Measurements from ENCODE around the gene CXCL13.
"Not testable (repeated sequence)": the region's sequence is repeated elsewhere in the genome, so short reads cannot be mapped to it uniquely, and the experiment has no call there.

The CXCL13 gene, protein sequence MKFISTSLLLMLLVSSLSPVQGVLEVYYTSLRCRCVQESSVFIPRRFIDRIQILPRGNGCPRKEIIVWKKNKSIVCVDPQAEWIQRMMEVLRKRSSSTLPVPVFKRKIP

GRCh38 chr4:77605210-77605902 lies at the start of gene CXCL13:
TSS of gene CXCL13 (plus strand) at chr4:77605820. CDS start at chr4:77605866, 46 bp downstream.
- no peaks in the 10 kb centered on the region for H3K27me3 ChIP-seq (ENCODE audit: control insufficient read depth, insufficient read depth, low read length)
- H3K9ac ChIP-seq (ENCODE audit: low read depth, low read length): no peak within 1 kb of the TSS
- H3K4me3 ChIP-seq (ENCODE audit: low read depth, low read length): no peak within 1 kb of the TSS
- H3K4me1 ChIP-seq (ENCODE audit: control insufficient read depth, insufficient read depth, low read length): no peaks in the 10 kb centered on the region
- H3K36me3 ChIP-seq (ENCODE audit: control insufficient read depth, insufficient read depth, low read length): no peaks in the 10 kb centered on the region
- no peaks in the 10 kb centered on the region for H3K9me3 ChIP-seq (ENCODE audit: control insufficient read depth, insufficient read depth, low read length)

GRCh38 chr4:77560170-77560569 lies 45.5 kb upstream of the CXCL13 start:
- Histone ChIP-seq H3K9me3 (ENCODE audit: control insufficient read depth, insufficient read depth, low read length) (no peaks in the 10 kb centered on the region), H3K4me3 (ENCODE audit: low read depth, low read length) (no peak overlapping the region), H3K9ac (ENCODE audit: low read depth, low read length) (no peak overlapping the region), H3K4me1 (ENCODE audit: control insufficient read depth, insufficient read depth, low read length) (no peaks in the 10 kb centered on the region), H3K27me3 (ENCODE audit: control insufficient read depth, insufficient read depth, low read length) (no peaks in the 10 kb centered on the region), H3K36me3 (ENCODE audit: control insufficient read depth, insufficient read depth, low read length) (no peaks in the 10 kb centered on the region)

DNA sequence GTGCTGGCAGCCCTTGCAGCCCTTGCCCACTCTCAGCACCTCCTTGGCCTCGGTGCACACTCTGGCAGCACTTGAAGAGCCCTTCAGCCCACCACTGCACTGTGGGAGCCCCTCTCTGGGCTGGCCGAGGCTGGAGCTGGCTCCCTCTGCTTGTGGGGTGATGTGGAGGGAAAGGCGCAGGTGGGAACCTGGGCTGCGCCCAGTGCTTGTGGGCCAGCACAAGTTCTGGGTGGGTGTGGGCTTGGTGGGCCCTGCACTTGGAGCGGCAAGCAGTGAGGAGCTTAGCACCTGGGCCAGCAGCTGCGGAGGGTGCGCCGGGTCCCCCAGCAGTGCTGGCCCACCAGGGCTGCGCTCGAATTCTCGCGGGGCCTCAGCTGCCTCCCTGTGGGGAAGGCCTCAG lies 43.9 kb upstream of the CXCL13 start:
- not testable (repeated sequence) for H3K27me3 ChIP-seq (ENCODE audit: control insufficient read depth, insufficient read depth, low read length); H3K9me3 ChIP-seq (ENCODE audit: control insufficient read depth, insufficient read depth, low read length); H3K9ac ChIP-seq (ENCODE audit: low read depth, low read length); H3K36me3 ChIP-seq (ENCODE audit: control insufficient read depth, insufficient read depth, low read length); H3K4me3 ChIP-seq (ENCODE audit: low read depth, low read length); H3K4me1 ChIP-seq (ENCODE audit: control insufficient read depth, insufficient read depth, low read length)

DNA sequence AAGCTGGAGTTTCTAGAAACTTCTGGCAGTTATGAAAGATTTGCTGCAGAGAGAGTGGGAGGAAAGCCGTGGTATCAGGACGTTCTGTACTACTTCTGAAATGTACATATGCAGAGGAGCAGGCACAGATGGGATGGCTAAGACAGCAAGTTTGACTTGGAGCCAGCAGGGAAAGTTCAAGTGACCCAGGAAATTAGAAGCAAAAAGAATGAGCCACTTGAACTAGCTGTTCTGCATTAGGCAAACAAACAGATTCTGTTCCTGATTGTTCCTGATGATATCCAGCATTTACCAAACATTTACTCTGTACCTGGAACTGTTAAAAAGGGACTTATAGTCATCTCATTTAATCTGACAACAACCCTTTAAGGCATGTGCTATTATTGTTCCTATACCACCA lies 41.4 kb upstream of the CXCL13 start:
- Histone ChIP-seq H3K4me3 (ENCODE audit: low read depth, low read length) (no peak overlapping the region), H3K9ac (ENCODE audit: low read depth, low read length) (no peak overlapping the region), H3K36me3 (ENCODE audit: control insufficient read depth, insufficient read depth, low read length) (no peaks in the 10 kb centered on the region), H3K27me3 (ENCODE audit: control insufficient read depth, insufficient read depth, low read length) (no peaks in the 10 kb centered on the region), H3K4me1 (ENCODE audit: control insufficient read depth, insufficient read depth, low read length) (no peaks in the 10 kb centered on the region), H3K9me3 (ENCODE audit: control insufficient read depth, insufficient read depth, low read length) (no peaks in the 10 kb centered on the region)

DNA sequence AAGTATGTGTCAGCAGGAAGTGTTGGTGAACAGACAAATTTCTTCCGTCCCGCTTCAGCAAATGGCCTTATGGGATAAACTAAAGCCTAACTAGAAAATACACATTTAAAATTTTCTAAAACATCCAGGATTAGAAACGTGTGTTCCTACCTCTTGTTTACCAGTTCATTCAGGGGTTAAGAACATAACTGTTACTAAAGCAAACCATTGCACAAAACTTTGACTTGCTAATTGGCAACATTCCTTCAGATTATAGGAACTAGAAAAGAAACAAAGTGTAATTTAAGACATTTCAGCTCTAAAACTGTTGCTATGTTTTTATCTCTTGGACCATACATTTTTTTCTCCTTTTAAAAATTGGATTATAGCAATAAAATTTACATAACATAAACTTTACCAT lies 39.5 kb upstream of the CXCL13 start:
- no peak overlapping the region for H3K4me3 ChIP-seq (ENCODE audit: low read depth, low read length)
- H3K36me3 ChIP-seq (ENCODE audit: control insufficient read depth, insufficient read depth, low read length): no peaks in the 10 kb centered on the region
- no peaks in the 10 kb centered on the region for H3K9me3 ChIP-seq (ENCODE audit: control insufficient read depth, insufficient read depth, low read length)
- no peaks in the 10 kb centered on the region for H3K4me1 ChIP-seq (ENCODE audit: control insufficient read depth, insufficient read depth, low read length)
- H3K27me3 ChIP-seq (ENCODE audit: control insufficient read depth, insufficient read depth, low read length): no peaks in the 10 kb centered on the region
- no peak overlapping the region for H3K9ac ChIP-seq (ENCODE audit: low read depth, low read length)

DNA sequence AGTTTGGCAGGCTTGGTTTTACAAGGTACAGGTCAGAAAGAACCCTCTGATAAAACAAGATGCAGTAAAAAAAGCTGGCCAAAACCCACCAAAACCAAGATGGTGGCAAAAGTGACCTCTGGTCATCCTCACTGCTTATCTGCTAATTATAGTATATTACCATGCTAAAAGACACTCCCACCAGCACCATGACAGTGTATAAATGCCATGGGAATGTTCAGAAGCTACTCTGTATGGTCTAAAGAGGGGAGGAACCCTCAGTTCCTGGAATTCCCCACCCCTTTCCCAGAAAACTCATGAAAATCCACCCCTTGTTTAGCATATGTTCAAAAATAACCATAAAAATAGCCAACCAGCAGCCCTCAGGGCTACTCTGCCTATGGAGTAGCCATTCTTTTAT lies 38.1 kb upstream of the CXCL13 start:
- no peak overlapping the region for H3K9ac ChIP-seq (ENCODE audit: low read depth, low read length)
- H3K4me3 ChIP-seq (ENCODE audit: low read depth, low read length): no peak overlapping the region
- no peaks in the 10 kb centered on the region for H3K9me3 ChIP-seq (ENCODE audit: control insufficient read depth, insufficient read depth, low read length)
- H3K36me3 ChIP-seq (ENCODE audit: control insufficient read depth, insufficient read depth, low read length): no peaks in the 10 kb centered on the region
- H3K27me3 ChIP-seq (ENCODE audit: control insufficient read depth, insufficient read depth, low read length): no peaks in the 10 kb centered on the region
- H3K4me1 ChIP-seq (ENCODE audit: control insufficient read depth, insufficient read depth, low read length): no peaks in the 10 kb centered on the region

- H3K36me3 ChIP-seq (ENCODE audit: control insufficient read depth, insufficient read depth, low read length); H3K4me3 ChIP-seq (ENCODE audit: low read depth, low read length); H3K9ac ChIP-seq (ENCODE audit: low read depth, low read length); H3K4me1 ChIP-seq (ENCODE audit: control insufficient read depth, insufficient read depth, low read length); H3K27me3 ChIP-seq (ENCODE audit: control insufficient read depth, insufficient read depth, low read length); H3K9me3 ChIP-seq (ENCODE audit: control insufficient read depth, insufficient read depth, low read length): not testable (repeated sequence)
Observed at GRCh38 chr4:77570508-77571214, 35.0 kb upstream of the CXCL13 start.

DNA sequence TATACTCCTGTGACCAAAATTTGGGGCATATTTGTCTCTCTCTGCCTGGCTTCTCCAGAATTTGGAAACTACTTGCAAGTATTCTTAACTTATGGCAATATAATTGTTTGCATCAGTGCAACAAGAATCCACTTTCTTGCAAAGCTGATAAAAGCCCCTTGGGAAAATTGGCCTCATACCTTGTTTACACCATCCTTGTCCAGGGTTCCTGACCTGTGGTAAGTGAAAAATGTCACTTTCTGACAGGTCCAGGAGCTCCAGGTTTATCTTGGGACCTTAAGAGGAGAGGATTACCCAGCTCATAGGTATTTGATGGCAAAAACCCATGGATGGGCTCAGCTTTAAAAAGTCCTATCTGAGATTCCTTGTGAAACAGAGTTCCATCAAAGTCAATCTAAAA lies 29.3 kb upstream of the CXCL13 start:
- H3K4me1 ChIP-seq (ENCODE audit: control insufficient read depth, insufficient read depth, low read length): no peaks in the 10 kb centered on the region
- H3K36me3 ChIP-seq (ENCODE audit: control insufficient read depth, insufficient read depth, low read length): no peaks in the 10 kb centered on the region
- H3K9me3 ChIP-seq (ENCODE audit: control insufficient read depth, insufficient read depth, low read length): no peaks in the 10 kb centered on the region
- no peak overlapping the region for H3K4me3 ChIP-seq (ENCODE audit: low read depth, low read length)
- H3K9ac ChIP-seq (ENCODE audit: low read depth, low read length): no peak overlapping the region
- no peaks in the 10 kb centered on the region for H3K27me3 ChIP-seq (ENCODE audit: control insufficient read depth, insufficient read depth, low read length)

DNA sequence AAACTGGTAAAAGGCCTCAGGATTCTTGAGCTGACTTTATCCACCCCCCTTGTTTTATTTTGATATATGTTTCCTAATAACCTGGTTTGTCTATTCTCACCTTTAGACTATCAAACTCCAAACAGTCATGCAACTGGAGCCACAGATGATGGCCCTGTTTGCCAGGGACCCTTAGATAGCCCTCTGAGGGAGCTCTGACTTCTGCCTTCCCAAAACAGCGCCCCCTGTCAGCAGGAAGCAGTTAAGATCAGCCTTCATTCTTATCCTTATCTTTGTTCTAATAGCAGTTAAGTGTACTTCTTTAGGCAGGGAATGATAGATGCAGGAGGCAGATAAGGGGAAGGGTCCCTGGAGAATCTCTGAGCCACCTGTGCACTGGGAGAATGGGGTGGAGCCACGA lies 27.5 kb upstream of the CXCL13 start:
- H3K9me3 ChIP-seq (ENCODE audit: control insufficient read depth, insufficient read depth, low read length): no peaks in the 10 kb centered on the region
- no peaks in the 10 kb centered on the region for H3K36me3 ChIP-seq (ENCODE audit: control insufficient read depth, insufficient read depth, low read length)
- no peak overlapping the region for H3K9ac ChIP-seq (ENCODE audit: low read depth, low read length)
- H3K4me3 ChIP-seq (ENCODE audit: low read depth, low read length): no peak overlapping the region
- no peaks in the 10 kb centered on the region for H3K27me3 ChIP-seq (ENCODE audit: control insufficient read depth, insufficient read depth, low read length)
- no peaks in the 10 kb centered on the region for H3K4me1 ChIP-seq (ENCODE audit: control insufficient read depth, insufficient read depth, low read length)

DNA sequence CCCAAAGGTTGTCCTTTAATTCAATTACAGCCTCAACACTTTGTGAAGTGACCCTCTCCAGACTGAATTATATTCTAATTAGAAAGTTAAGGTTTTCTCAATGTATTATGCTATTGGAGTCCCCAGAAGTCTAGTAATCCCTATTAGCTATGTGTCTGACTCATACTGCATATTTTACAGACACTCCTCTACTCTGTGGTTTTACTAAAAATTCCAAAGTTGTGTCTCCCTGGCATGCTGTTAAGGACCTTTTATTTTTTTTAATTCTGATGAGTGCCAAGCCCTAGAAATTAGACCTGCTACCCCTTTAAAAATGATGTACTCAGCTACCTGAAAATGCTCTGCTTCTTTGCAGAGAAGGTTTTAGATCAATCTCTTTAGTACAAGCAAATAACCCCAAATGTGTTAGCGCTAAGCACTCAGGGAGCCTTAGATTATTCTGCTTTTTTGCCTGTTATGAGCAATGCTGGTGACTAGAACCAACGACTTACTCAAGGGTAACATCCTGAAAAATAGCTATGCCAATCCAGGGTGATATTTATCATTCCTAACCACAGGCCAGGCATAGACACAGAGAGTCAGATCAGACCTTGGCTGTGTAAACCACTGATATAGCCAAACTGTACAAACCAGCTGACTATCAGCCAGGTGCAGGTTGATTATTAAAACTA lies 26.1 kb upstream of the CXCL13 start:
- Histone ChIP-seq H3K9ac (ENCODE audit: low read depth, low read length) (no peak overlapping the region), H3K9me3 (ENCODE audit: control insufficient read depth, insufficient read depth, low read length) (no peaks in the 10 kb centered on the region), H3K27me3 (ENCODE audit: control insufficient read depth, insufficient read depth, low read length) (no peaks in the 10 kb centered on the region), H3K4me3 (ENCODE audit: low read depth, low read length) (no peak overlapping the region), H3K36me3 (ENCODE audit: control insufficient read depth, insufficient read depth, low read length) (no peaks in the 10 kb centered on the region), H3K4me1 (ENCODE audit: control insufficient read depth, insufficient read depth, low read length) (no peaks in the 10 kb centered on the region)

GRCh38 chr4:77581724-77582123 lies 23.9 kb upstream of the CXCL13 start:
- Histone ChIP-seq H3K4me1 (ENCODE audit: control insufficient read depth, insufficient read depth, low read length) (no peaks in the 10 kb centered on the region), H3K36me3 (ENCODE audit: control insufficient read depth, insufficient read depth, low read length) (no peaks in the 10 kb centered on the region), H3K27me3 (ENCODE audit: control insufficient read depth, insufficient read depth, low read length) (no peaks in the 10 kb centered on the region), H3K9me3 (ENCODE audit: control insufficient read depth, insufficient read depth, low read length) (no peaks in the 10 kb centered on the region), H3K4me3 (ENCODE audit: low read depth, low read length) (no peak overlapping the region), H3K9ac (ENCODE audit: low read depth, low read length) (no peak overlapping the region)

DNA sequence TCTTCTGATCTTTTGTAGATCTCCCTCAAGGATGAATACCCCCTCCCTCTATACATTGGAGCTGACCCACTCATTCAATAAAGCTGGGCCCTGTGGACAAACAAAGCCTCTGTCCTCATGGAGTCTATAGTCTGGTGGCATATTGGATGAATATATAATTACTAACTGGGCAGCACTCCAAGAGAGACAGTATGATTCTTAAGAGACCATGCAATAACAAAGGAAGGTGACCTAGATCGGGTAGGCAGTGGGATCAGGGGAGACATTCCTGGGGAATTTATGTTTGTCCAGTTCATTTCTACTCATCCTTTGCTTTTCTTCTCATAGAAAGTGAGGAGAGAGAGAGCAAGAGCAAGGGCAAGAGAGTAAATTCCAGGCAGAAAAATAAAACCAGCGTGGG lies 23.5 kb upstream of the CXCL13 start:
- Histone ChIP-seq H3K9me3 (ENCODE audit: control insufficient read depth, insufficient read depth, low read length) (no peaks in the 10 kb centered on the region), H3K27me3 (ENCODE audit: control insufficient read depth, insufficient read depth, low read length) (no peaks in the 10 kb centered on the region), H3K4me3 (ENCODE audit: low read depth, low read length) (no peak overlapping the region), H3K9ac (ENCODE audit: low read depth, low read length) (no peak overlapping the region), H3K4me1 (ENCODE audit: control insufficient read depth, insufficient read depth, low read length) (no peaks in the 10 kb centered on the region), H3K36me3 (ENCODE audit: control insufficient read depth, insufficient read depth, low read length) (no peaks in the 10 kb centered on the region)

Measured in iPS-15b (cell line).